CD4-positive, CD25-positive, alpha-beta regulatory T cell (primary cell): ENCODE measurements around the gene NIPSNAP2. TPM values are rescaled to one million over a fixed set of nuclear protein-coding genes. Genes with fewer than 3 reads are reported as not detected.
"Not testable (repeated sequence)": the region's sequence is repeated elsewhere in the genome, so short reads cannot be mapped to it uniquely, and the experiment has no call there.

Experiments
- ATAC-seq, 2 donors: fragments of 150-1000 bp; cut with Tn5 transposase; one replicate each; pipeline ENCODE4 v1.10.0; 2021; ENCODE audit warnings: low read depth in 2 of 2, moderate number of reproducible peaks in 2 of 2, moderate library complexity in 1 of 2
- DNase-seq, 3 donors: peaks; one replicate each; pipeline versions ENCODE4 v3.0.0 to v3.0.0-alpha.2; 2012 to 2022; ENCODE audit warnings: mixed read lengths in 1 of 3
- H3K27ac ChIP-seq: one replicate; pipeline ENCODE4 v1.7.0; 2013; ENCODE audit warnings: mild to moderate bottlenecking, low read length; ENCODE audit not compliant: insufficient read depth, poor library complexity, severe bottlenecking
- H3K27me3 ChIP-seq: one replicate; pipeline ENCODE4 v1.7.0; 2013; ENCODE audit warnings: low read length; ENCODE audit not compliant: control insufficient read depth, insufficient read depth
- H3K36me3 ChIP-seq: one replicate; pipeline ENCODE4 v1.7.0; 2013; ENCODE audit warnings: mild to moderate bottlenecking, low read length, moderate library complexity; ENCODE audit not compliant: control insufficient read depth, insufficient read depth
- H3K4me1 ChIP-seq: 2 replicates; pipeline ENCODE4 v1.7.0; 2013; ENCODE audit warnings: mild to moderate bottlenecking, low read length; ENCODE audit not compliant: insufficient read depth, control insufficient read depth, poor library complexity, severe bottlenecking
- H3K4me3 ChIP-seq: one replicate; pipeline ENCODE4 v1.7.0; 2013; ENCODE audit warnings: low read depth, mild to moderate bottlenecking, low read length, moderate library complexity
- H3K9me3 ChIP-seq, 2 experiments: 1 replicate in 1 of 2; 2 replicates in 1 of 2; pipeline ENCODE4 v1.7.0; 2013; ENCODE audit warnings: low read length in 2 of 2, mild to moderate bottlenecking in 1 of 2, moderate library complexity in 1 of 2; ENCODE audit not compliant: control insufficient read depth in 2 of 2
- H3K27ac Mint-ChIP-seq, 3 donors: one replicate each; pipeline ENCODE4 v1.8.0; 2020 to 2022; ENCODE audit warnings: mild to moderate bottlenecking in 3 of 3, mixed read lengths in 3 of 3, moderate library complexity in 2 of 3
- H3K27me3 Mint-ChIP-seq: one replicate; pipeline ENCODE4 v1.8.0; 2022; ENCODE audit warnings: mild to moderate bottlenecking, mixed read lengths
- H3K36me3 Mint-ChIP-seq: one replicate; pipeline ENCODE4 v1.8.0; 2020; ENCODE audit warnings: mixed read lengths
- H3K4me1 Mint-ChIP-seq, 4 donors: one replicate each; pipeline ENCODE4 v1.8.0; 2020 to 2022; ENCODE audit warnings: mixed read lengths in 4 of 4, mild to moderate bottlenecking in 1 of 4
- H3K4me3 Mint-ChIP-seq, 4 donors: one replicate each; pipeline ENCODE4 v1.8.0; 2020 to 2022; ENCODE audit warnings: mild to moderate bottlenecking in 4 of 4, mixed read lengths in 4 of 4, moderate library complexity in 3 of 4
- H3K9me3 Mint-ChIP-seq, 7 donors: one replicate each; pipeline ENCODE4 v1.8.0; 2020 to 2022; ENCODE audit warnings: mixed read lengths in 7 of 7, mild to moderate bottlenecking in 3 of 7, moderate library complexity in 2 of 7
- polyA plus RNA-seq, 4 donors: library from polyadenylated mRNA; unstranded; fragments of 300-500 nt; fragmentation: Illumina TruSeq; gene quantifications; one replicate each; pipeline ENCODE4 v1.2.3, GENCODE V29; 2021
- total RNA-seq: library from RNA; stranded (reverse); gene quantifications from one replicate; pipeline ENCODE4 v1.2.3, GENCODE V29; 2022

The NIPSNAP2 gene
- total and polyA plus RNA-seq, 5 donors from 2014 or later, result 34.8 to 52.9 (median 45.4) TPM

DNA sequence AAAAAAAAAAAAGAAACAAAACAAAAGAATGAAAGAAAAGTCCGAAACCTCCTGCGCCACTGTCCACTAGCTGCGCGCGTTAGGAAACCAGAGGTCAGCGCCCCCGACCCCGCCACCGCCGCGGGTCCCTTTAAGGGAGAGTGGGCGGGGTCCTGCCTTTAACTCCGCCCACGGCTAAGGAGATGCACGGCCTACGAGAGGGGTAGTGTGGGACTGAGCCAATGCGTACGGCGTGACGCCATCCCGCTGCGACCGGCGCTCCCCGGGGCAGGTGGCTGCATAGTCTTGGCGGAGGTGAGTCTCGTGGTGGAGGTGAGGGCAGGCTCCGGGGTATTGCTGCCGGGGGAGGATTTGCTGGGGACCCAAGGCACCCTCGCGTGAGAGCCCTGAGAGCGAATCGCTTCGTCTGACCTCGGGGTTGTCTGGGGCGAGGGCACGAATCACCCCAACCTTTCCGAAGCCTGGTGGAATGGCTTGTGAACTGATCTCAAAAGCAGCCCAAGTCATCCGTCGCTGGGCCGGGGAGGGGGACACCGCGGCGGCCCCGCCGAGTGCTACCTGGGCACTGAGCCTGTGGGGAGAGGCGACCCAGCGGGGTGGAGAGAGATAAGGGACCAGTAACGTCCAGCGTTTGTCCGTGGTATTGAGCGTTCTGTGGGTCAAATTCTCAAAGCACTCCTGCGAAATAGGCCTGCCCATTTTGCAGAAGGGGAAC is 12.6 kb upstream of the NIPSNAP2 start, which contains the start of gene MRPS17:
MRPS17 (plus strand) TSS at position 241 of the 715 bp plus-strand sequence. CDS start 1,319 bp downstream, outside the sequence.
- Histone ChIP-seq H3K4me1 (peaks cover 10% of the 10 kb centered on the region), H3K9me3 (no peaks in the 10 kb centered on the region), H3K36me3 (no peaks in the 10 kb centered on the region), H3K27me3 (no peaks in the 10 kb centered on the region), H3K4me3 (peak within 1 kb of the TSS; percentile 86), H3K27ac (peak within 1 kb of the TSS; percentile 82)
- Mint-ChIP-seq H3K4me3 (peak within 1 kb of the TSS; percentile 91 to 98 (median 94)), H3K27ac (peak within 1 kb of the TSS; percentile 77 to 98 (median 96)), H3K36me3 (peaks cover 13% of the 10 kb centered on the region), H3K4me1 (peaks cover 8 to 37% (median 20%) of the 10 kb centered on the region in 4 donors), H3K27me3 (no peaks in the 10 kb centered on the region), H3K9me3 (peaks cover 0 to under 1% (median 0%) of the 10 kb centered on the region in 7 donors)
- DNase-seq, result peak; percentile 89 to 95 (median 94)
- ATAC-seq, result peak; percentile 100

GRCh38 chr7:55952352-55952671 is 12.1 kb upstream of the NIPSNAP2 start:
- not testable (repeated sequence) for DNase-seq, H3K36me3 ChIP-seq, H3K9me3 ChIP-seq, ATAC-seq, H3K9me3 Mint-ChIP-seq, H3K4me1 ChIP-seq, H3K27me3 ChIP-seq, H3K27me3 Mint-ChIP-seq
- H3K4me3 ChIP-seq, result peak overlapping the region; percentile 86
- Mint-ChIP-seq H3K36me3 (peaks cover 15% of the 10 kb centered on the region), H3K4me1 (peaks cover 8 to 37% (median 20%) of the 10 kb centered on the region in 4 donors), H3K27ac (peak overlapping the region; percentile 77 to 98 (median 96)), H3K4me3 (peak overlapping the region; percentile 91 to 98 (median 94))
- H3K27ac ChIP-seq, result peak overlapping the region; percentile 82

DNA sequence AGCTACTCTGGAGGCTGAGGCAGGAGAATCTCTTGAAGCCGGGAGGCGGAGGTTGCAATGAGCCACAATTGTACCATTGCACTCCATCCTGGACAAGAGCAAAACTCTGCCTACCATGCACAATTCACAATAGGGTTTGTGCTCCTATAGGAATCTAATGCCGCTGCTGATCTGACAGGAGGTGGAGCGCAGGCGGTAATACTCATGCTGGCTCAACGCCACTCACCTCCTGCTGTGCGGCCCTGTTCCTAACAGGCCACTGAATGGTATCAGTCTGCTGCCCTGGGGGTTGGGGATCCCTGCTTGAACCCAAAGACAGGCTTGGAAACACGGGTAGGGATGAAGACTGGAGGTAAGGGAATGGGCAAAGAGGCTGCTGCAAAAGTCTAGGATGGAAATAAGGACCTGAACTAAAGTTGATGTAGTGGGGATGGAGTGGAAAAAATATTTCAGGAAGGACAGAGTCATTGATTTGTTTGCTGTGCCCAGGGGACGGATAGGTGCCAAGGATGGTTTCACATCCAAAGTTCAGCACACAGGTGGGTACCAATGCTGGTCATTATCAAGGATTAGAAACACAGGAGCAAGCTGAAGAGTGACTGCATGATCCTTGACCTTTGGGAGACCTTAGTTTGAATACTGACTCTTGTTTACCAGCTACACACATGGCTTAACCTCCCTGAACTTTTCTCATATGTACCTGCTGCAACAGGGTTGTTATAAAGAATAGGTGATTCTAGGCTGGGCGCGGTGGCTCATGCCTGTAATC is 10.5 kb upstream of the NIPSNAP2 start:
- H3K27me3 ChIP-seq, result no peaks in the 10 kb centered on the region
- H3K27ac Mint-ChIP-seq, result peak overlapping the region in 2 of 3 donors; percentile 50 to 63
- H3K27me3 Mint-ChIP-seq, result no peaks in the 10 kb centered on the region
- H3K4me3 ChIP-seq, result no peak overlapping the region
- H3K9me3 Mint-ChIP-seq, result no peaks in the 10 kb centered on the region
- H3K36me3 Mint-ChIP-seq, result peaks cover 21% of the 10 kb centered on the region
- H3K9me3 ChIP-seq, result no peaks in the 10 kb centered on the region
- H3K4me1 ChIP-seq, result peaks cover 10% of the 10 kb centered on the region
- no peak for DNase-seq
- H3K4me3 Mint-ChIP-seq, result peak overlapping the region; percentile 71 to 98 (median 84)
- no peak for ATAC-seq
- peaks cover 8 to 40% (median 20%) of the 10 kb centered on the region in 4 donors for H3K4me1 Mint-ChIP-seq
- H3K36me3 ChIP-seq, result no peaks in the 10 kb centered on the region
- H3K27ac ChIP-seq, result no peak overlapping the region

GRCh38 chr7:55957190-55957589 is 7.2 kb upstream of the NIPSNAP2 start:
- no peaks in the 10 kb centered on the region for H3K27me3 ChIP-seq
- H3K9me3 Mint-ChIP-seq, result no peaks in the 10 kb centered on the region
- H3K4me1 Mint-ChIP-seq, result peaks cover 4 to 33% (median 15%) of the 10 kb centered on the region in 4 donors
- H3K4me3 ChIP-seq, result no peak overlapping the region
- ATAC-seq (no peak), DNase-seq (no peak)
- peaks cover 18% of the 10 kb centered on the region for H3K36me3 Mint-ChIP-seq
- peaks cover 7% of the 10 kb centered on the region for H3K4me1 ChIP-seq
- no peaks in the 10 kb centered on the region for H3K36me3 ChIP-seq
- H3K27ac Mint-ChIP-seq, result peak overlapping the region in 2 of 3 donors; percentile 29 to 48
- H3K27me3 Mint-ChIP-seq, result no peaks in the 10 kb centered on the region
- peak overlapping the region in 1 of 4 donors; percentile 82 for H3K4me3 Mint-ChIP-seq
- no peak overlapping the region for H3K27ac ChIP-seq
- H3K9me3 ChIP-seq, result no peaks in the 10 kb centered on the region

DNA sequence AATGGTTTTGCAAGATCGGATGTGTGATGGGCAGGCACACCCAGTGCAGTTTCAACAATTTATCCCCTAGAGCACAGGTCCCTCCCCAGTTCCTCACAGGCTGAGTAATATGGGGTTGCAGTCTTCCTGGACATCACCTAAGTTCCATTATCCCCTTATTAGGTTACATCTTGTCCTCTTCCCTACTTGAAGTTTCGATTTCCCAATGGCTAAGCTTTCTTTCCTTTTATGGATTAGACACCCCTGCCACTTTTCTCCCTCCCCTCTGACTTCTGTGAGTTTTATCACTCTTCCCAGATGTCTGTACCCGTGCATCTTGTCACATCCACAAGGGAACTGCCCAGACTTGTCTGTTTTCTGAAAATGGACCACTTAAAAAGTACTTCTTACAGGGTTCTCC is 2.4 kb upstream of the NIPSNAP2 start:
- H3K9me3 ChIP-seq, result no peaks in the 10 kb centered on the region
- no peaks in the 10 kb centered on the region for H3K27me3 ChIP-seq
- peak overlapping the region; percentile 17 to 57 (median 38) for H3K4me3 Mint-ChIP-seq
- H3K4me1 Mint-ChIP-seq, result peaks cover 0 to 36% (median 18%) of the 10 kb centered on the region in 4 donors
- H3K27ac ChIP-seq, result no peak overlapping the region
- DNase-seq, result no peak
- H3K4me3 ChIP-seq, result no peak overlapping the region
- H3K9me3 Mint-ChIP-seq, result no peaks in the 10 kb centered on the region
- H3K36me3 Mint-ChIP-seq, result peaks cover 9% of the 10 kb centered on the region
- H3K27ac Mint-ChIP-seq, result peak overlapping the region in 2 of 3 donors; percentile 57 to 69
- peaks cover 4% of the 10 kb centered on the region for H3K36me3 ChIP-seq
- H3K27me3 Mint-ChIP-seq, result no peaks in the 10 kb centered on the region
- H3K4me1 ChIP-seq, result peaks cover 18% of the 10 kb centered on the region
- ATAC-seq, result no peak

DNA sequence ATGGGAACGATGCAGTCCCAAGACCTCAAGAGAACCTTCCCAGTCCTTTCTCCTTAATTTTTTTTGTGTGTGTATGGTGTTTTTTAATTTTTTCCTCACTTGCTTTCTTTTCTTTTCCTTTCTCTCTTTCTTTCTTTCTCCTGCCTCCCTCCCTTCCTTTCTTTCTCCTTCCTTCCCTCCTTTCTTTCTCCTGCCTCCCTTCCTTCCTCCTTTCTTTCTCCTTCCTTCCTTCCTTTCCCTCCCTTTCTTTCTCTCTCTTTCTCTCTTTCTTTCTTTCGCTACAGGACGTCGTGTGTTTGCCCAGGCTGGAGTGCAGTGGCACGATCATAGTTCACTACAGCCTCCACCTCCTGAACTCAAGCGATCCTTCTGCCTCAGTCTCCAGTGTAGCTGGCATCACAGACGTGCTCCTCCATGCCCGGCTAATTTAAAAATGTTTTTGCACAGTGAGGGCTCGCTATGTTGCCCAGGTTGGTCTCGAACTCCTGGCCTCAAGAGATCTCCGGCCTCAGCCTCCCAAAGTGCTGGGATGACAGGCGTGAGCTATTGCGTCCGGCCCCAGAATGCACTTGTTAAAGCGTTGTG is 709 bp upstream of the NIPSNAP2 start:
- H3K9me3 Mint-ChIP-seq, result no peaks in the 10 kb centered on the region
- peaks cover 5% of the 10 kb centered on the region for H3K36me3 ChIP-seq
- peak overlapping the region; percentile 71 for H3K27ac ChIP-seq
- no peaks in the 10 kb centered on the region for H3K27me3 ChIP-seq
- peaks cover 18% of the 10 kb centered on the region for H3K4me1 ChIP-seq
- H3K4me3 ChIP-seq, result peak overlapping the region; percentile 73
- peak overlapping the region; percentile 38 to 94 (median 91) for H3K27ac Mint-ChIP-seq
- no peaks in the 10 kb centered on the region for H3K9me3 ChIP-seq
- peak overlapping the region; percentile 81 to 89 (median 84) for H3K4me3 Mint-ChIP-seq
- H3K27me3 Mint-ChIP-seq, result no peaks in the 10 kb centered on the region
- H3K4me1 Mint-ChIP-seq, result peaks cover 0 to 41% (median 23%) of the 10 kb centered on the region in 4 donors
- no peak for ATAC-seq
- DNase-seq, result no peak
- peaks cover 4% of the 10 kb centered on the region for H3K36me3 Mint-ChIP-seq

DNA sequence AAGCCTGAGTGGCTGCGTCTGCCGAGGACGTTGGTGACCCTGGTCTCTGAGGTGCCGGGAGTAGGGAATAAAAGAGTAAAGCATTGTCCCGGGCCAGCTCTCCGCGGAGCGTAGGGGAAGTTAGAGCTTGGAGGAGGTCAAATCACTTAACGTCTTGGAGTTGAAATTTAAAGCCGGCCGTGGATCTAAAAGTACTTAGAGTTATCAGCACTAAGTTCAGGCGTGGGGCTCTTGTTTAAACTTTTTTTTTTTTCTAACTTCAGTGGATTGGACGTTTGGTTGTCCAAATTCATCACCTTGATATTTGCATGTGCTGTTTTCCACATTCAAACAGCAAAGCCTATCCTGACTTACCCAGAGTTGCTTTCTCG is 700 bp downstream of the NIPSNAP2 start:
- H3K4me3 ChIP-seq, result peak overlapping the region; percentile 76
- peaks cover 5% of the 10 kb centered on the region for H3K36me3 ChIP-seq
- ATAC-seq, result no peak
- Mint-ChIP-seq H3K4me1 (peaks cover 0 to 54% (median 32%) of the 10 kb centered on the region in 4 donors), H3K9me3 (no peaks in the 10 kb centered on the region), H3K4me3 (peak overlapping the region; percentile 89 to 94 (median 91)), H3K27ac (peak overlapping the region; percentile 77 to 94 (median 92)), H3K36me3 (peaks cover 13% of the 10 kb centered on the region), H3K27me3 (no peaks in the 10 kb centered on the region)
- H3K4me1 ChIP-seq, result peaks cover 18% of the 10 kb centered on the region
- H3K27ac ChIP-seq, result peak overlapping the region; percentile 82
- H3K9me3 ChIP-seq, result no peaks in the 10 kb centered on the region
- H3K27me3 ChIP-seq, result no peaks in the 10 kb centered on the region
- DNase-seq, result peak in 1 of 3 donors; percentile 50
